T-helper 2 cell treated with Interferon-gamma antibody and Interleukin-4, amounts not matched to agents 100 ng/mL and 5 ng/mL, for 36 hours (primary cell): Measurements from ENCODE around the gene STAP2. TPM values are rescaled to one million over a fixed set of nuclear protein-coding genes. Genes with fewer than 3 reads are reported as not detected.

Source experiments
- intact Hi-C: fragments of 100-400 bp; cut with micrococcal nuclease; formaldehyde crosslinking; loops from one replicate; pipeline ENCODE4 v1.15.1; 2023
- total RNA-seq: library from RNA; stranded (reverse); gene quantifications from 2 replicates; pipeline ENCODE4 v1.2.3, GENCODE V29; 2022

Gene STAP2
- total RNA-seq, 1 donor from 2014 or later = 10.4 TPM

DNA sequence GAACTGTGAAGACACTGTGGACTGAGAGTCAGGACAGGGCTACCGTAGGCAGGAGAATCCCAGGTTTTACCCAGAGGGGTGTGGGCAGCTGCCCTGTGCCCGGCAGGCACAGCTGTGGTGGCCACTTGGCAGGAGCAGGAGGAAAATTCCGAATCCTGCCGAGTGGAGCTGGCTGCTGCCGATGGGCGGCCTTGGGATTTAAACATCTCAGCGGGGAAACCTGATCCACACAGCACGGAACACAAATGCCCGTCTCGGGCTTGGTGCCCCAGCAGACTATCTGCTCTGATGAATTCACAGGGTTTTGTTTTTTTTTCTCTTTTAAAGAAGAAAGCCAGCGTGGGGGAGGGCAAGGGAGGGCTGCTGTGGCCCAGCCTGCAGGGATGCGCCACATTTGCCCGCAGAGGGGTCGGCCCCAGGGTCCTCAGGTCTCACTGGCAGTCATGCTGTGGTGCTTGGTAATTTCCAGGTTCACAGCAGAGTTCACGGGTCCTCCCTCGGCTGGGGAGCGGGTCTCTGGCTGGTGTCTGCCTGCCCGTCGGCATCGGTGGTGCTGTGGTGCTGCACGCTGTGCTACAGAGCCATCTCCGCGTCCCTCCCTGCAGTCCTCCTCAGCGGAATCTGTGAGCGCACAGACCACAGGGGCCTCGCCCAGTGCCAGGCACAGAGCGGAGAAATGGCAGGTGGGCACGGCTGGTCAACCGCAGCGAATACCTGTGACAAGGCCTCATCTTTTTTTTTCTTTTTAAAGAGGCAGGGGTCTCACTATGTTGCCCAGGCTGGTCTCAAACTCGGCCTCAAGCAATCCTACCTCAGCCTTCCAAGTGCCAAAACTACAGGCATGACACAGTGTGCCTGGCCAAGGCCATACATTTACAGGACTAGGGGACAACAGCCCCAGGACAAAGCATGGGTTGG lies 32.9 kb upstream of the STAP2 start:
- intact Hi-C loops = no loop called here

DNA sequence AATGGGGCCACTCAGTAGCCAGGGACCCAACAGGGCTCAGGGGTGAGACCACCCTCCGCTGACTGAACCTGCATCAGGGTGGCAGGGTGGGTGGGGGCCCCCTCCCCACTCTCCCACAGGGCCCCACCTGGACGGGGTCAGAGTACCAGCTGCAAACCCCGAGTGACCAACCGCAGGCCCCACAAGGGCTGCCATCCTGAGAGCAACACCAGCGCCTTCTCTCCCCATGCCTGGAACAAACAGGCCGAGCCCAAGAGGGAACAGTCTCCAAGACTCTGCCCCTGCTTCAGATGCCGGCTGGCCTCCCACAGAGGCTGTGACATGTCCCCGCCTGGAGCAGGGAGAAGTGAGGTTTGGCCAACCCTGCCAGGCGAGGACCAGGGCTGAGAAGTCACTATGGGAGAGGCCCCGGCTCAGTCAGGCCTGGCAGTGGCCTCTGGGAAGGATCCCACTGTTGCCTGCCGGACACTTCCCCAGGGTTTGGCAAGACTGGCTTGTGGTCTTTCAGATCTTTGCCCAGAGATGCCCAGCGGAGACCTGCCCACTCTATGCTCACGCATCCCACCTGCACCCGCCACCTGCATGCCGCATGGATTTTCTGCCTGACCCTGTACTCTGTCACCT lies 31.9 kb upstream of the STAP2 start:
- intact Hi-C loops = loop anchor here (1.0 kb wide), 1 partner anchor 10 kb away; no protein-coding TSS in a partner anchor

DNA sequence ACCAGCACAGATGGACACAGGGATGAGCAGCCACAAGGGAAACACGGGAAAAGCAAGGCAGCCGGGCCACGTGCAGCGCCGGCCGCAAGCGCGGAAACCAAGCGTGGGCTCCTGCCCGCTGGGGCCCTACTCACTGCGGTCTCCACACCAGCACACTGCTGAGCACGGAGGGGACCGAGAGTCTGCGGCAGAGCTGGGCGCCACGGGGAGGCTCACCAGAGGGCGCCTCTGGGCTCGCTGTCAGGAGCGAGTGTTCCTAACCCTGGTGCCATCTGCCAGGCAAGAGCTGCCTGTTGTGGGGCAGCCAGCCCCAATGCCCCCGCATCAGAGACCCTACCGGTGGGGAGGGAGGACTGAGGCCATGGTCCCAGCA lies 31.2 kb upstream of the STAP2 start:
- intact Hi-C loops = loop anchor here (1.0 to 2.0 kb wide), 3 partner anchors 10 to 30 kb away; partner anchors contain the start of genes MPND and SH3GL1

DNA sequence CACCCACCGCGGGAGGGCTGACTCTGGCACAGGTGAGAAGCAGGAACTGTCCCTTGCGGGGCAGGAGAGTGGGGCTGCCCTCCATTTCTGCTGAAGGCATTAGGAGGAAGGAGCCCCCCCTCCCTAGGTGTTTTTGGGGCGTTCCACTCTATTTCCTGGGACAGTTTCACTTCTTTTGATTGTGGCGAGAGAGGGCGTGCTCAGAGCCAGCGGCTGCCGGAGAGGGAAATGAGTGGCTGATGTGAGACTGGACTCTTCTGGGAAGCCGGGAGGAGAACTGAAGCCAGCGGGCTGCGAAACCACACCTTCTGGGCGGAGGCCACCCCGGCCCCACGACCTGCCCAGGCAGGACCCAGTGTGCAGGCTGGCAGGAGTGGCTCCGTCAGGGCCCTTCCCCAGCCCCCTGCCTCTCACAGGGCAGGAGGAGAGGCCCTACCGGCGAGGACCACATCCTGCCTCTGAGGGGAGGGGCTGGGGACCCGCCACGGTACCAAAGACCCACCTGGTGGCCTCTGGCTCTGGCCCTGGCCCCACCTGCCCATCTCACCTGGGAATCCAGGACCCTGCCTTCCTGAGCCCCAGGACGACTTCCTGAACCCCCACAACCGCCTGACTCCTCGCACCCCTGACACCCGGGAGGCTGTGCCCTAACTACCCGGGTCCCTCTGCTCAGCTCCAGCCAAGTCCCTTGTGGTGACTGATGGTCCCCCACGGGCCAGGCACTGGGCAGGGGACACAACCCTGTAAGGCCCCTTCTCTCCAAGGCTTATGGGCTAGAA lies 30.7 kb upstream of the STAP2 start:
- intact Hi-C loops = loop anchor here (1.0 to 2.0 kb wide), 2 partner anchors 26 to 31 kb away; partner anchors contain the start of genes MPND and SH3GL1

DNA sequence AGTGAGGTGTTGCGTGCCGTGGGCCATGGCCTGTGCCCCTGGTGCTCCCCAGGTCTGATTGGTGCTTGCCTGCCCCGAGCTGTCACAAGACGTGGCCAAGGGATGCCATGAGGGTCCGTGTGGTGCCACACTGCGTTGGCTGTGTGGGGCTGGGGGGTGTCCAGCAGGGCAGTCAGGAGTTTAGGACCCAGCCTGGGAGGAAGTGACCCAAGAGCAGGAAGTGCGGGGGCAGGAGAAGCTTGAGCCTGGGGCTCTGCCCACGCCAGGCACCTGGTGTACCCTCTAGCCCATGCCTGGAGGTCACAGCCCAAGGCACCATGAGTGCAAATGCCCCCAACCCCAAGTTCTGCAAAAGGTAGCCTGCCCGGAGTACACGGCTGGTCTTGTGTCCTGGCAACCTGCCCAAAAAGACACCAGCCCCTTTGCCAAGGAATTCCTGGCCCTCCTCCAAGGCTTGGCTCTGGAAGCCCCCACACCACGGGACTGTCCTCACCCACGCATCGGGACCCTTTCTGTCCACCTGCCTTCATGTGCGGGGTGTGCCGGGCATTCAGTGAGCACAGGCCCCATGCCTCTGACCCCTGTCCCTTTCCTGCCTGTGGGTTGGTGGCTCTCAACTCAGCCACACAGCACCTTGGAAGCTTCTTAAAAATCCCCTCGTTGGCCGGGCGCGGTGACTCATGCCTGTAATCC lies 29.6 kb upstream of the STAP2 start:
- intact Hi-C loops = loop anchor here (2.0 kb wide), 1 partner anchor 25 kb away; the partner anchor contains the start of gene MPND

DNA sequence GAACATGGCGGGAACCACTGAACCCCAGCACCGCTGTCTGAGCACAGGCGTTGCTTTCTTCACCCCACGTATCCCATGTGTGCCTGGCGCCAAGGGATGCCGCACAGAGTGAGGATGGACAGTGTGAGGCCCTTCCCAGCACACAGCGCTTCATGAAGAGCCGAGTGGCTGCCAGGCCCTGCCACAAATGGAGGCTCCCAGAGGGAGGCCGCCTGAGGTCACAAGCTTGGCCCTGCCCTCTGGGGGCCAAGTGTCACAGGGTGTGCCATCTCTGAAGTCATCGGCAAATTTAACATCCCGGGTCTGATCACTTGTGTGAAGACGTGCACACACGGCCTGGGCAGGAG lies 29.1 kb upstream of the STAP2 start:
- intact Hi-C loops = loop anchor here (2.0 kb wide), 1 partner anchor 25 kb away; the partner anchor contains the start of gene MPND

DNA sequence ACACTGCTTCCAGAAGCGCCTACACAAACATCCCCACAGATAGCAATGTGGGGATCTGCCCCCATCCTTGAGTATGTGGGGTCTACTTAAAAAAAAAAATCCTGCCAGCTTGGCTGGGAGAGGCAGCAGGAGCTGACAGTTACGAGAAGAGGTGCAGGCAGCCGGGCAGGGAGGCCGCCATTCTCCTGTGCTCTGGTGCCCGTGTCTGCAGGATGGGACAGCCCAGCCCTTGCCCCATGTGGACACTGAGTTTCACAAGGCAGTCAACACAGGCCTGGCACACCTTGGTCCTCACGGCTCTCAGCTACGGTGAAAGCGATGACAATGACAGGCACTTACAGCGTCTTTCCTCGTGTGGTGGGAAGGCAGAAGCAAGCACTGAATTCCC lies 28.7 kb upstream of the STAP2 start:
- intact Hi-C loops = no loop called here

DNA sequence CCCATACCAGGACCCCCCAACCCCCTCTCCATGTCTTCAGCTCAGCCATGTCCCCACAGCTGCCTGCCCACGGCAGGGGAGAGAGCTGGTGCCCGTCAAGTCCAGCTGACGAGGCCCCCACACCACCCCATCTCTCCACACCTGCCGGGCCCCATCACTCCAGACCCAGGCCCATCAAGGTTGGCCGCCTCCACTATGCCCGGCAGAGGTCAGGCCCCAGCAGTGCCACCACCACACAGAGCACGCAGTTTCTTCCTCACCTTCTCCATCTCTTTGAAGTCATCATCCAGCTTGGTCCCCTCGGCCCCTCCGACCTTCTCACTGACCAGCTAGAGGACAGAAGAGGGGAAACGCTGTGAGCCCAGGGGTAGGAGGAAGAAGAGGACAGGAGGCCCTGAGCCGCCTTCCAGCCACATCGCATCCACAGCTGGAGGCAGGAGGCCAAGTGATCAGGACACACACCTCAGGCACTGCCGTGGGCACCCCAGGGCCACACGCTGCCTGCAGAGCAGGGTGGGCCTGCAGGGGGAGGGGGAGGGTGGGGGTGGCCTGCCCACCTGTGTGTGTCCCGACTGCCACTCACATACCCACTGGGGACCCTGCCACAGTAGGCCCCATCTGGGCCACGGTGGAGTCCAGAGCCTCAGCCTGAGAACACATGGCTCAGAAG lies 28.2 kb upstream of the STAP2 start:
- intact Hi-C loops = no loop called here

DNA sequence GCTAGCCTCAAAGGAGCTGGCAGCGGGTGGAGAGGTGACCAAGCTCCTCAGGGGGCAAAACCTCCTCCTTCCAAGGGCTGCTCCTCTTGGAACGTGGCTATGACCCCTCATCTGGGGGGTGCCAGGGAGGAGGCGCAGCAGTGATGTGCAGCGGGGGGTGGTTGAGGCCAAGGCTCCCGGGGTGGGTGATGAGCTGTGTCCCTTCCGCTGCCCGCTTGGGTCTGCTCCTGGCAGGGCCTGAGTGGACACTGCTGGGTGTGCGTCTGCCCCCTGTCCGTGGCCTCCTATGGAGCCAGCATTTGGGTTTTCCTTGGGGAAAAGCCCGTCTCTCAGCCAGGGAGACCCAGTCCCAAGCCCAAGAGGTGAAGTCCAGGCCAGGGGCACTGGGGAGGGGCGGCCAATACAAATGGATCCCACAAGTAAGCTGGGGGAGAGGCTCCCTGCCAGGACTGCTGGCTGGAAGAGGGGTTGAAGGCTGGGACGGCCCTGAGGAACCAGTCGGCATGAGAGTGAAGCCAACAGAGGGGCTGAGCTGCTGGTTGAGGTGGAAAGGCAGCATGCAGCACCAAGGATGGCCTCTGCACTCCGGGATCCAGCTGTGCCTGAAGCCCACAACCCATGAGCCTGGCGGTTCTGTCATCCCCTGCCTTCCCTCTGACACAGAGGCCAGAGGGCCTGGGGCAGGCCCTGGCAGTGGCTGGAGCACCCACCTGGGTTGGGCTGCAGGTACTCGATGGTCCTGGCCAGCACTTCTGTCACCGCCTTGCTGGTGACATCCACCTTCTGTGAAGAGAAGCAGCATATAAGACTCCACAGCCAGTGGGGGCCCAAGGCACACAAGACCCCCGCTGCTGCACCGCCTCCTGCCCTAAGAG lies 27.4 kb upstream of the STAP2 start:
- intact Hi-C loops = no loop called here

DNA sequence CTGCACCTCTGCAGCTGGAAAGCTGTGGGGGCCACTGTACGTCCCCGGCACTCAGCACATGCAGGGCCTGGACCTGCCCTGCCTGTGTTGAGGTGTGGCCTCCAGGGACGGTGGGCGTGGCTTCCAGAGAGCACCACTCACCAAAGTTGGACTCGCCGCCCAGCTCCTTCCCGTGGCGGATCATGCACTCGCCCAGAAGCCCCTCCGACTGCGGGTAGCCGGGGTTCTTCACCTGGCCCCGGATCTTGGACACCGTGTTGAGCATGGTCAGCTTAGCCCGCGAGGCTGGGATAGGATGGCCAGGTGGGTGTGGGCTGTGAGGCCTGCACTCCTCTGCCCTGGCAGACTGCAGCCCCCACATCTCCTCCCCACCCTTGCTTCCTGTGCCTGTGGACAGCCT lies 26.7 kb upstream of the STAP2 start:
- intact Hi-C loops = no loop called here

DNA sequence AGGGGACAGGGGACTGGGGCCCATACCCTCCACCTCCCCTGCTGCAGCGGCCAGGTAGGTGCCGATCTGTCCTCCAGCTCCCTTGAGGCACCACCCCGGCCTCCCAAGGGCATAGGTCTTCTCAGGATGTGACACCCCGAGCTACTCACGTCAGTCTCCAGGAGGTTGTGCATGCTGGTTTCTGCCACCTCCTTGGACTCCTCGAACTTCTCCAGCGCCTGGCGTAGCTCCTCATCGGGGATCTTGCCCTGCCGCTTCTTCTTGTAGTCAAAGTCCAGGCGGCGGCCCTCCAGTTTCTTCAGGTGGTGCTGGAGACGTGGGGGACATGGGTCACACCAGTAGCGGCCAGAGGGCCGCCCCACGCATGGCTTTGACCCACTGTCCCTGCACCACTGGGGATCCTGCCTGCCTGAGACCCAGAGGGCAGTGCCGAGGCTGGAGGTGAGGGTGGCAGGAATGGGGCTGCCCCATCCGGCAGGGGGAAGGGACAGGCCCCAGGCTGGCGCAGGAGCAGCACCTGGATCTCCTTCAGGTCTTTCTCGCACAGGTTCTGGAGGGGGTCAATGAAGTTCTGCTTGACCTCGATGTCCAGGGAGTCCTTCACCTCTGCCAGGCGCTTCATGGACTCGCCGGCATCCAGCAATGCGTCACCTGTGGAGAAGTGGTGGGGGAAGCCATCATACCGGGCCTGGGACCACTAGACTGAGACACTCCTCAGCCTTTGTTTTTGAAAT lies 25.1 kb upstream of the STAP2 start:
- intact Hi-C loops = no loop called here

DNA sequence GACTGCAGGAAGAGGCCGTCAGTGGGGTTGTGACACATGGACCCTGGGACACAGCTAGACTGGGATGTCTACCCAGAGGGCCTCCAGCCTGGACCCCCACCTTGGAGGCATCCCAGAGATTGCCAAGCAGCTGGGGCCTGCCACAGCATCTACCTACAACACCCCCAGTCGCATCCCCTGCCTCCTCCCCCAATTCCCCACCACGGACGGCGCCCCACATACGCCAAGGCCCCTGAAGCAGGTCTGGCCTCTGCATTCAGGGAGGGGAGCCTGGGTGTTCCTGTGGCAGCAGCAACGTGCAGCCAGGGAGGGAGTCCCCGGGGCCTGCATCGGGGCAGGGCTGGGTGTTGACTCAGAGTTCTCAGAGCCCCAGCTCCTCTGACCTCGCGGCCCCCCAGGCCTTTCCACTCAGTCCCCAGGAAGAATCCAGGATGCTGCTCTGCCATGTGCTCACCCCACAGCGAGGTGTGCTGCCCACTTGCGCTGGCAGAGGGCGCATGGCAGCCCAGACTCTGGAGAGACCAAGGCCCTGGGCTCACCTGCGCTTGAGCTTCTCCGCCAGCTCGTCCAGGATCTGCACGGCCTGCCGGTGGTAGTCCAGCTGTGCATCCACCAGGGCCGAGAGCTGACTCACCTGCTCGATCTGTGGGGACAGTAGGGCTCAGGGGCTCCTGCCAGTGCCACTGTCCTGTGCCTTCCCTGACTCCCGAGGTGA lies 24.4 kb upstream of the STAP2 start:
- intact Hi-C loops = no loop called here

DNA sequence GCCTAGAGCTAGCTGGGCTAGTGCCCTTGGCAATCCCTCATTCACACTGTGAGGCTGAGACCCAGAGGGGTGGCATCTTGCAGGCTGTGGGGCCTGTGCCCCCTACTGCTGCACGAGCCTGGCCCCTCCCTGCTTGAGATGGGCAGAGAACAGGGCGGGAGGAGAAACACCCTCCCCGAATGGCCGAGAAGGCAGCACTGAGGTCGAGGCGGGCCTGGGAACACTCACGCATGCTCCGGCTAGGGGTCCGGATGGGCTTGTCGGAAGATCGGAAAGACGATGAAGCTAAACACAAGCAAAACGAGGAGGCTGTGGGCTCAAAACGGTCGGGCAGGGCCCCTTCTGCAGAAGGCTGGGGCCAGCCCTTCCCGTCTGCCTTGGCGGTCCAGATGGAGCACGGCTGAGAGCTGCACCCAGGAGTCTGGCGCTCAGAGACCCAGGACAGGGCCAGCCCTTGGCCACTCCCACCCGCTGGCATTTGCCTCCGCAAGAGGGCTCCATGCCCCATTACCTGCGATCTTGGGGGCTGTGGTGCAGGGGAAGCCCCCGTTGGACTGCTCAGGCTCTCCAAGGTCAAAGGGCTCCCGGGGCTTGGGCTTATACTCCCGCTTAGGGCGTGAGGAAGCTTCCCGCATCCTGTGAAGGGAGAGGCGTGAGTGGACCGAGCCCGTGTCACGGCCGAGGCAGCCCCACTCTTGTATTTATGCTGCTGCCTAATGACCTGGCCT lies 23.6 kb upstream of the STAP2 start:
- intact Hi-C loops = no loop called here

DNA sequence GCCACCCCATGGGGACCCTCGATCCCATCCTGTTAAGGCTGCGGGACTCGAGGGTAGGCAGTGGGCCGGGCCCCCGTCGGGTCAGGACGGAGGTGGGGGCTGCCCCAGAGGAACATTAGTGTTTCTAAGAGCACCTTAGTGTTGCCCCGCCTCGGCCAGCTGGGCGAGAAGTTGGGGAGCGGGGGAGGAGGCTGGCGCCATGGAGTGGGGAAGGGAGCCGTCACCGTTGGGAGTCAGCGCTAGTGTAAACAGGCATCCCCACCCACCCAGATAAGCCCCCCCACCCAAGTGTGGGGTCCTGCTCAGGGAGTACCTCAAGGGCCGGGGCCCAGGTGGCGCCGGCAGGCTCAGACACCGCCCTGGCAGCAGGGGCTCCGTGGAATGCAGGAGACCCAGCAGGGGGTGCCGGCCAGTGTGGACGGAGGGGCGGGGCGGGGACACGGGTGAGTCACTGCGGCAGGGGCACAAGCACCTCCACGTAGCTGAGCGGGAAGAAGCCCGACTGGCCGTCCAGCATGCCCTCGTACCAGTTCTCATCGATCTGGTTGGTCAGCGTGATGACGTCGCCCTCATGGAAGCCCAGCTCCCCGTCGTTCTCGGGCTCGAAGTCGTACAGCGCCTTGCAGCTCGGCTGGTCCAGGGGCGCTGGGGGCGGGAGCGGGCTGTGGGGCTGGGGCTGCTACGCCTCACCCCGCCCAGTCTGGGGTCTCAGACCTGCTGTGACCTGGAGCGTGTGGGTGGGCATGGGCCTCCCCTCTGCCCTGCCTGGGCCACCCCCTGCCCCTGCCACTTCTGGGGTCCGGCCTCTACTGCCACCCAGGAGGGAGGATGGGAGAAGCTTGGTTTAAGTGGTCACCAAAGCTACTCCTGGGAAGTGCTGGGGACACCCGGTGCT lies 22.8 kb upstream of the STAP2 start:
- intact Hi-C loops = no loop called here

DNA sequence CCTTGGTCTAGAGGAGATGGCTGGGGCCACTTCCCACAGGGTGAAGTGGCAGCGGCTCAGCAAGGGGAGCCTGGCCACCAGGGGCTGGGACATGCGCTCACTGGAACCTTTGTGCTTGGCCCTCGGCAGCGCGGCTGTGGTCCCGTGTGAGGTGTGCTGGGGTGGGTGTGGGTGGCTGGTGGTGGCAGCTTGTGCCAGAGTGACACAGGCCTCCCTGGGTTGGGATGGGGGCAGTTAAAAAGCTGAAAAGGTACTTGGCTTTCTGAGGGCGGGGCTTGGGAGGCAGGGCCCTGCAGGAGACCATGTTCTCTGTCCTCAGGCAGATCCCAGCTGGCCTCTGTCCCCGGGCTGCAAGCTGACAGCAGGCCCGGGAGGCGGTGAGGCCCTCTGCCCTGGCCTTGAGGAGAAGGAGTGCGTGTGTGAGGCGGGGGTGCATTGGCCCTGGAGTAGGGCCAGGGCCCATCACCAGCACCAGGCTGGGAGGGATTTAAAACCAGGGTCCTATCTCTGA lies 22.1 kb upstream of the STAP2 start:
- intact Hi-C loops = no loop called here

DNA sequence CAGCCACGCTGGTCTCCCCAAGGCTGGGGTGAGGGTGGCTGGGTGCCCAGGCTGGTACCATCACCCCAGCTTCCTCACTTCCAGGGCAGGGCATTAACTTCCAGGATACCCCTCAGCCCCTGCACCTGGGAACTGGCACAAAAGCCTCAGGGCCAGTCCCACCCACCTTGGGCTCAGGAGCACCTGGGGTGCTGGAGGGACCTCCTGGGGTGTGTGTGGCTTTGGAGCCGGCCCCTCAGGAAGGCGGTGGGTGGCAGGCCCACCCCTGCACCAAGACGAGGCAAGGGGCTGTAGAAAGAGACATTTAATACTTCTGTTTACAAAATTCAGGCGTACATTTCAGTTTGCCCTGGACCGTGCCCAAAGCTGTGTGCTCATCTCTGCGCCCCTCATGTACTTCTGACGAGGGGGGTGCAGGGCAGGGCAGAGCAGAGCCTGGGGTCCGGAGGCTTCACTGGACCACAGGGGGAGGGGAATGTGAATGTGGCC lies 21.5 kb upstream of the STAP2 start:
- intact Hi-C loops = no loop called here
